Kidney epithelial cell (primary cell): Measurements from ENCODE around the gene LSM4. TPM values are rescaled to one million over a fixed set of nuclear protein-coding genes. Genes with fewer than 3 reads are reported as not detected.

ENCODE experiments used
- DNase-seq: peaks from one replicate; pipeline ENCODE4 v3.0.0-alpha.2; 2010; ENCODE audit warnings: low read depth
- H3K27me3 ChIP-seq: 2 replicates; pipeline ENCODE4 v1.6.0; 2011; ENCODE audit warnings: low read length; ENCODE audit not compliant: control insufficient read depth, insufficient read depth
- H3K36me3 ChIP-seq: 2 replicates; pipeline ENCODE4 v1.5.1; 2011; ENCODE audit warnings: low read length; ENCODE audit not compliant: control insufficient read depth, insufficient read depth
- H3K4me3 ChIP-seq: 2 replicates; pipeline ENCODE4 v1.5.1; 2011; ENCODE audit warnings: low read depth, mild to moderate bottlenecking, control low read depth, low read length
- total RNA-seq: library from RNA; depleted of rRNA; stranded (reverse); fragments of >200 nt; gene quantifications from 2 replicates; pipeline ENCODE4 v1.2.3, GENCODE V29; 2015
- TF ChIP-seq, protein P1 (sequence below): IDR thresholded peaks from 2 replicates; pipeline ENCODE4 v1.5.1; 2011; ENCODE audit warnings: mild to moderate bottlenecking, moderate library complexity, low read length, control low read depth, inconsistent platforms; ENCODE audit not compliant: insufficient read depth, poor library complexity, severe bottlenecking

The LSM4 gene
- total RNA-seq, 1 donor from 2014 or later, result 367 TPM

DNA sequence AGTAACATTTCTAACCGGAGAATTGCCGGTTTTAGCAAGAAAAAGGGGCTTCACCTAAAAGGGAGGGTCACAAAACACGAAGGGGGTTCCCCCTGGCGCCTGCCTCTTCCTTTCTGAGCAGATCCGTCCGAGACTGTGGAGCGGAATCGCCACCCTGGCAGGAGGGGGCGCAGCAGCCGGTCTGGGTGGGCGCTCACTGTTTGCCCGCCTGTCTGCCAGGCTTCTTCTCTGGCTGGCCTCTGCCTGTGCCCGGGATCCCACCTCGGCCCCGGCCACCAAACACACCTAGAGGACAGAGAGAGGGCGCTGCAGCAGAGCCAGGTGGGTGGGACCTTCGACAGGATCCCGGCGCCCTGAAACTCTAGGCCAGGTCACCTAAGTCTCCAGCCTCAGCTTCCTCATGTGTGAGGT lies 15.6 kb downstream of the LSM4 start:
- TF ChIP-seq, protein P1, sequence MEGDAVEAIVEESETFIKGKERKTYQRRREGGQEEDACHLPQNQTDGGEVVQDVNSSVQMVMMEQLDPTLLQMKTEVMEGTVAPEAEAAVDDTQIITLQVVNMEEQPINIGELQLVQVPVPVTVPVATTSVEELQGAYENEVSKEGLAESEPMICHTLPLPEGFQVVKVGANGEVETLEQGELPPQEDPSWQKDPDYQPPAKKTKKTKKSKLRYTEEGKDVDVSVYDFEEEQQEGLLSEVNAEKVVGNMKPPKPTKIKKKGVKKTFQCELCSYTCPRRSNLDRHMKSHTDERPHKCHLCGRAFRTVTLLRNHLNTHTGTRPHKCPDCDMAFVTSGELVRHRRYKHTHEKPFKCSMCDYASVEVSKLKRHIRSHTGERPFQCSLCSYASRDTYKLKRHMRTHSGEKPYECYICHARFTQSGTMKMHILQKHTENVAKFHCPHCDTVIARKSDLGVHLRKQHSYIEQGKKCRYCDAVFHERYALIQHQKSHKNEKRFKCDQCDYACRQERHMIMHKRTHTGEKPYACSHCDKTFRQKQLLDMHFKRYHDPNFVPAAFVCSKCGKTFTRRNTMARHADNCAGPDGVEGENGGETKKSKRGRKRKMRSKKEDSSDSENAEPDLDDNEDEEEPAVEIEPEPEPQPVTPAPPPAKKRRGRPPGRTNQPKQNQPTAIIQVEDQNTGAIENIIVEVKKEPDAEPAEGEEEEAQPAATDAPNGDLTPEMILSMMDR, result no peak
- H3K27me3 ChIP-seq, result no peaks in the 10 kb centered on the region

DNA sequence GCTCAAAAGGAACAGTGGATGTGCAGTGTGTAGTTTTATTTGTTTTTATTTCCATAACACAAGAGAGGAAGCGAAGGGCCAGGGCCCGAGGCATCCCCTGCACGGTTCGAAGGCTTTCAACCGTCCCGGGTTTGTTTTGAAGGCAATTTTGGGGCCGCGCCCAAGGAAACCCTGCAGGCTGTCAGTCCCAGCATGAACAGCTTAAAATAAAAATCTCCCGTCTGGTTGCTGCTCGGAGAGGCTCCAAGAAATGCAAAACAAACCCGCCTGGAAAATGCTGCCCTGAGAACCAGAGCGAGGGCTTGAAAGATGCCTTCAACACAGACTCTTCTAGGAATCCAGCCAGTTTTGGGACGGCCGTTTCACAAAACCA lies 16.0 kb downstream of the LSM4 start:
- H3K4me3 ChIP-seq, result no peak overlapping the region
- DNase-seq, result no peak
- H3K36me3 ChIP-seq, result no peaks in the 10 kb centered on the region
- H3K27me3 ChIP-seq, result no peaks in the 10 kb centered on the region
- TF ChIP-seq, protein P1, result no peak

More for the DNA sequence above, 15.6 kb downstream of the LSM4 start:
- no peak for DNase-seq
- Histone ChIP-seq H3K36me3 (no peaks in the 10 kb centered on the region), H3K4me3 (no peak overlapping the region)

DNA sequence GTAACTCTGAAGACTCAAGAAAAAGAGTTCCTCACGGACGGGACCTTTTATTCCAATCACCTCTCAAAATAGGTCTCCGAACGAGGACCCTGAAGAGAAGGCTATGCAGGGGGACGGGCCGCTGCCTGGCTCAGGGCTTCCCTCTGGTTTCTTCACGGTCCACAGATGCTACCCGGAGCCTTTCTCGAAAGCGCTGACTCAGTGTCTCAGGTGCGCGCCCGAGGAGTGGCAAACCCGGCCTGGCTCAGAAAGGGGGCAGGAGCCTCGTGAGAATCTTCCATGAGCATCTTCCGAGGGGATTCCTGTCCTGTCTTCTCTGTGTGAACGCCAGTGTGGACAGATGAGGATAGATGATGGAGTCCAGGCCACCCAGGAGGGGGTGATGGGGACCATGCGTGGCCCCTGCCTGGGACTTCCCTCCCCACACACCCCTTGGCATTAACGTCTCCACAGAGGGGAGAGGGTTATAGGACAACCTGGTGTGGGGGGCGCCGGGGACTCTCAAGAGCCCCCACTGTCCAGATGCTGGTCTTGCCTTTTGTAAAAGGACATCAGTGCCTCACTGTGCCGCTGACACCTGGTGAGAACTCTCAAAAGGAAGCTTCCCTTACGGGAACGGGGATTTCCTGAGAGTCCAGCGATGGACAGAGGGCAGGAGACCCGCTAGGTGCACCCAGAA lies 16.5 kb downstream of the LSM4 start:
- TF ChIP-seq, protein P1, result no peak
- Histone ChIP-seq H3K27me3 (no peaks in the 10 kb centered on the region), H3K4me3 (no peak overlapping the region), H3K36me3 (no peaks in the 10 kb centered on the region)
- DNase-seq, result no peak

DNA sequence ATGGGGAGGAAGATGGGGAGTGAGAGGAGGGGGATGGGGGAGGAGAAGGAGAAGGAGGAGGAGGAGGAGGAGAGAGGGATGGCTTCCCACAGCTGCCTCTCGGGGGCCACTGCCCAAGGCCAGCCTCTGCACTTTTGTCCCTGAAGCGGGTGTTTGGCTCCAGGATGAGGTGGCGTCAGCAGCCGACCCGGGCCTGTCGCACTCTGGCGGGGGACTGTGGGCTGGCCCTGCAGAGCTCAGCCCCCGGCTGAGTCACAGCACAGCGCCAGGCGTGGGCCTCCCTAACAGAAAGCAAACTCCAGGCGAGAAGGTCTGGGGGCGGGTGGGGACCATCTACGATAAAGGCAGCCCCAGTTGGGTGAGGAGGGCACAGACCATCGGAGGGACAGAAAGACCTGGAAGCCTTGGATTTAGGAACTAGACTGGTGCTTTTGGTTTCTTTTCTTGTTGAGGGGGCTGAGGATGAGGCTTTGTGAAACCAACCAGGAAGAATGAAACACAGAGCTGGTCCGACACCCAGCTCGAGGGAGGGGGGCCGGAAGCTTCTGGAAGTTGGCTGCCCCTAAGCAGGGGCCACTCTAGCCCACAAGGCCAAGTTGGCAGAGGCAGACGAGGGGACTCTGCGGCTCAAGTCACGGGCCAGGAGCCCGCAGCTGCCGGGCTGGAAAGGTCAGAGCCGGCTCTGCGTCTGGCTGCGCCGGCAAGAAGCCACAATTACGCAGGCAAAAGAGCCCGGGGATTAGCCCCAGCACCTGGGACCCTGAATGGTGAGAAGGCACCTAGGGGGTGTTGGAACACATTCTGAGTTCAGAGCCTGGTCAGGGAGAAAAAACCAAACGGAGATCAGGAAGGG lies 18.2 kb downstream of the LSM4 start:
- H3K36me3 ChIP-seq, result no peaks in the 10 kb centered on the region
- H3K27me3 ChIP-seq, result no peaks in the 10 kb centered on the region
- peak overlapping the region; percentile 25 for H3K4me3 ChIP-seq
- TF ChIP-seq, protein P1, result no peak
- DNase-seq, result no peak

DNA sequence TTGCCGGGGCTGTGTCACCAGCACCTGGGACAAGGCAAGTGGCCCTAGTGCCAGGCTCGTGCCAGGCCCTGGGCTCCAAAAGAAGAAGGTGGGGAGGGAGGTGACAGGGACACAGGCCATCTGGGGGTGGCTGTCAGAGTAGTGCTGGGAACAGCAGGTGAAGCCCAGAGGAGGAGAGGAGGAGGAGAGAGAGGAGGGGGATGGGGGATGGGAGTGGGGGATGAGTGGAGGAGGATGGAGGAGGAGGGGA lies 18.7 kb downstream of the LSM4 start:
- Histone ChIP-seq H3K36me3 (no peaks in the 10 kb centered on the region), H3K27me3 (no peaks in the 10 kb centered on the region), H3K4me3 (no peak overlapping the region)
- no peak for DNase-seq
- TF ChIP-seq, protein P1, result no peak
